Adipose tissue (tissue), 3 donors: ENCODE data around the gene CD14. TPM values are rescaled to one million over a fixed set of nuclear protein-coding genes. Genes with fewer than 3 reads are reported as not detected.
A peak's percentile ranks its signal among the peaks of the same experiment; 100 is the strongest.
"Not testable (repeated sequence)": the region's sequence is repeated elsewhere in the genome, so short reads cannot be mapped to it uniquely, and the experiment has no call there.

Experiments used
- H3K27ac ChIP-seq: one replicate; pipeline ENCODE4 v1.5.1; 2013; ENCODE audit warnings: low read depth, low read length
- WGBS, 3 donors: extraction: QIAGEN DNeasy Blood & Tissue Kit; methylation state at CpG; one replicate each; pipeline ENCODE4 v1.1.7; 2013; 5-methylcytosine and 5-hydroxymethylcytosine counted together
- polyA plus RNA-seq, 3 donors: library from polyadenylated mRNA; stranded (reverse); fragments of 200-250 nt; gene quantifications; one replicate each; pipeline ENCODE4 v1.2.3, GENCODE V29; 2013
- donor health status: healthy with polysubstance abuse.
- donor health status: Bipolar disorder and iron deficiency.
- donor health status: healthy.

The CD14 gene
- polyA plus RNA-seq, 3 donors, result 14.1 to 162 (median 73.4) TPM

DNA sequence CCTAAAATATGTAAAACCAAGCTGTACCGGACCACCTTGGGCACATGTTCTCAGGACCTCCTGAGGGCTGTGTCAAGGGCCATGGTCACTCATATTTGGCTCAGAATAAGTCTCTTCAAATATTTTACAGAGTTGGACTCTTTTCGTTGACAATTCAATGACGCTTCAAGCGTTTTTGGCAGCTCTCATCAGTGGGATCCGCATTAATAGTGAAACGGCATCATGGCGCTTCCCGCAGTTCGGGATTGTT lies 5.8 kb upstream of the CD14 start:
- peak overlapping the region; percentile 41 for H3K27ac ChIP-seq
- 9 to 19% (median 15%) methylated on average over 9 of the region's 9 CpGs for WGBS, 3 donors

DNA sequence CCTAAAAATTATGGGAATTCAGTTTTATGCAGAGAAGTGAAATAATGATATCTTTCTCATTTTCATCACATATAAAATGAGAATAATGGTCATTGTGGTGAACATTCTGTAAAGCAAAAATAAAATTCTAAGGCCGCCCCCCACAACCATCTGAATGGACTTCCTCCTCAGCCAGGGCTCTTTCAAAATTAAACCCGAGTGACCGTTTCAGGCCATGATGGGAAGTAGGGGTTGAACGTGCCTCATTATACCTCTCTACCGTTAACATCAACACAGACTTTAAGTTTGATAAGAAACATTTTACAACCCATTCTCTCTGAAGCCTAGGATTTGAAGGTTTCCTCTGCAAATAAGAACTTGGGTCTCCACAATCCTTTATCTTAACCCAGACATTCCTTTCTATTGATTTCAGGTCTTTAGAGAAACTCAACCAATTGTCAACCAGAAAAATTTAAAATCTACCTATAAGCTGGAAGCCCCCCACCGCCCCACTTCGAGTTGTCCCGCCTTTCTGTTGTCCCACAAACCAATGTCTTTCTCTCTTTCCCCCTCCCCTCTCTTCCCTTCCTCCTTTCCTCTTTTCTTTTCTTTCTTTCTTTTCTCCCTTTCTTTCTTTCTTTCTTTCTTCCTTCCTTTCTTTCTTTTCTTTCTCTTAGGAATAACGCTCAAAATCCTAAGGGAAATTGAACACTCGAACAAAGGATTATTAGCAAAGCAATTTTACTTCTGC lies 4.6 kb upstream of the CD14 start:
- H3K27ac ChIP-seq, result no peak overlapping the region
- 76 to 86% (median 79%) methylated on average over 10 of the region's 10 CpGs for WGBS, 3 donors

DNA sequence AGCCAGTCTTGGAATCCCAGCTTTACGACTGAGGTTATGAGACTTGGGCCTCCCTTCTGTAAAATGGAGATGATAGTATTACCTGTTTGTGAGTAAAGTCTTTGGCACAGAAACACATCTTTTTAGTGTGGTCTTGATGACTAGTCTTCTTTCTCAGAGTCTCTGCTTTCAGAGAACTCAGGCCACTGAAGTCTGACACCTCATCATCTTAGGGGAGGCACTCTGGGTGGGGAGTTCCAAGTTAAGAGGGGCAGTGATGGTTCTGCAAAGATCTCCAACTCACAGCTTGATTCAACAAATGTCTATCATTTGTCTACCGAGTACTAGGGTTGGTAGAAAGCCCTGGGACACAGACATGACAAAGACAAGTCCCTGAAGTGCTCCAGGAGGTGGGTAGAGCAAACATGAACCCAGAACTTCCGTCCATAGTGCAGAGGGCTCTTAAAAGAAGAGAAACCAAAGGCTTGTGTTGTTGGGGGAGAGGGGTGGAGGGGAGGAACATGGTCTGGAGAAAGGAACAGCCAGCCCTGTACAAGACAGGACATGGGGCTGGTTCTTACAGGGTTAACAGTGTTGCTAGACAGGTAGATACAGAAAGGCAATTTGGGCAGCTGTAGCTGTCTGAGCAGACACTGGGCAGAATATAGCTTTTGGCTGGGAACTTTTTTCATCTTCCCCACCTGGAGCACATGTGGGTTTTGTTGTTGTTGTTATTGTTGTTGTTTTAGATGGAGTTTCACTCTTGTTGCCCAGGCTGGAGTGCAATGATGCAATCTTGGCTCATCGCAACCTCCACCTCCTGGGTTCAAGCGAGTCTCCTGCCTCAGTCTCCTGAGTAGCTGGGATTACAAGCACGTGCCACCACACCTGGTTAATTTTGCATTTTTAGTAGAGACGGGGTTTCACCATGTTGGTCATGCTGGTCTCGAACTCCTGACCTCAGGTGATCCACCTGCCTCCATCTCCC lies 2.6 kb upstream of the CD14 start:
- 81 to 91% (median 88%) methylated on average over 8 of the region's 8 CpGs for WGBS, 3 donors
- H3K27ac ChIP-seq, result no peak overlapping the region

DNA sequence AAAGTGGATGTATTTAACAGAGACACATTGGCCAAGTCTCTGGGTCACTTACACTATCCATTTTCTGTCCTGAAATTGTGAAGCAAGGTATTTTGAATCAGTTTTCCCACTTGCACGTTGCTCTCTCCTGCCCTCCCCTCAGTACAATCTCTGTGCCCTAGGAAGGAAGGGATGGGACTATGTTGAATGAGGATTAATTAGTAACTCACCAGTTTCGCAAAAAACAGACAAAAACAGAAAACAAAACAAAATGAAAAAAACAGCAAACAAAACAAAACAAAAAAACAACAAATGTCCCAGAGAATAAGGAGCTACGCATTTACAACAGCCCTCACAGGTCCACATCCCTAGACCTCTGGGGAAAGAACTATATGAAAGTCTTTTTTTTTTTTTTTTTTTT lies 1.1 kb upstream of the CD14 start:
- H3K27ac ChIP-seq, result no peak overlapping the region
- WGBS, 3 donors, result 54 to 71% (median 67%) methylated on average over 3 of the region's 3 CpGs

DNA sequence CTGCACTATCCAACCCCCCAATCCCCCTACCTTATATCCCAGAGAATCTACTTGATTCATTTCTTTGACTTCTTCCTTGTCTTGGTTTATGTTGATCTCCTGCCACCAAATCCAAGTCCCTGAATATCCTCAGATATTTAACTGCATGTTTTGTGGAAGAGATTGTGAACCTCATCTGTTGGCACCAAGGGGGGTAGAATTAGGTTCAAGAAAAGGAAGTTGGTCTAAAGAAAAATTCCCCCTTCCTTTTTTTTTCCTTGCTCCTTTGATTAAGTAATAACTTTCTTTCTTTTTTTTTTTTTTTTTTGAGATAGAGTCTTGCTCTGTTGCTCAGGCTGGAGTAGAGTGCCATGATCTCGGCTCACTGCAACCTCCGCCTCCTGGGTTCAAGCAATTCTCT lies 526 bp upstream of the CD14 start:
- WGBS, 3 donors, result 75 to 96% (median 83%) methylated on average over 2 of the region's 2 CpGs
- no peak overlapping the region for H3K27ac ChIP-seq

DNA sequence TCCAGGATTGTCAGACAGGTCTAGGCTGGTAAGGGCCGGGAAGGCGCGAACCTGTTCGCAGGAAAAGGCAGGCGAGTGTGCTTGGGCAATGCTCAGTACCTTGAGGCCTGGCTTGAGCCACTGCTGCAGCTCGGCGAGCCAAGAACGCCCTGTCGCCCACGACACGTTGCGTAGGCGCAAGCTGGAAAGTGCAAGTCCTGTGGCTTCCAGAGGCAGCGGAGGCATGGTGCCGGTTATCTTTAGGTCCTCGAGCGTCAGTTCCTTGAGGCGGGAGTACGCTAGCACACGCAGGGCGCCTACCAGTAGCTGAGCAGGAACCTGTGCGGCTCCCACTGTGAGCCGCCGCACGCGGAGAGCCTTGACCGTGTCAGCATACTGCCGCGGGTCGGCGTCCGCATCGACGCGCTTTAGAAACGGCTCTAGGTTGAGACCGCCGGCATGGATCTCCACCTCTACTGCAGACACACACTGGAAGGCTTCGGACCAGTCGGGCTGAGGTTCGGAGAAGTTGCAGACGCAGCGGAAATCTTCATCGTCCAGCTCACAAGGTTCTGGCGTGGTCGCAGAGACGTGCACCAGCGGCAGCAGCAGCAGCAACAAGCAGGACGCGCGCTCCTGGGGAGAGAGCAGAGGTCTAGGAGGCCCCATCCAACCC lies 482 bp downstream of the CD14 start:
- WGBS, 3 donors, result 0 to 1% (median 1%) methylated on average over 51 of the region's 51 CpGs

DNA sequence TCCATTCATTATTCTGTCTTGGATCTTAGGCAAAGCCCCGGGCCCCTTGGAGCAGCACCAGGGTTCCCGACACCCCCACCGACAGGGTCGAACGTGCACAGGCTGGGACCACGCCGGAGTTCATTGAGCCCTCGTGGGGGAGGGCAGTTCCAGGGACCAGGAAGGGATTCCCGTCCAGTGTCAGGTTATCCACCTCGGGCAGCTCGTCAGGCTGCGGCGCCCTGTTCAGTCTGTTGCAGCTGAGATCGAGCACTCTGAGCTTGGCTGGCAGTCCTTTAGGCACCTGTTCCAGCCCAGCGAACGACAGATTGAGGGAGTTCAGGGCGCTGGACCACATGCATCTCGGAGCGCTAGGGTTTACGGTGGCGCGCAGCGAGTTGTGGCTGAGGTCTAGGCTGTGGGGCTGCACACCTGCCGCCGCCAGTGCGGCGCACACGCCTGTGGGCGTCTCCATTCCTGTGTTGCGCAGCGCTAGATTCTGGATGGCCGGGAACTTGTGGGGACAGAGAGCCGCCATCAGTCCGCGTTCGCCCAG lies 1.1 kb downstream of the CD14 start:
- H3K27ac ChIP-seq, result no peak overlapping the region
- 7 to 13% (median 12%) methylated on average over 36 of the region's 36 CpGs for WGBS, 3 donors

More for the DNA sequence above, 482 bp downstream of the CD14 start:
- no peak overlapping the region for H3K27ac ChIP-seq

DNA sequence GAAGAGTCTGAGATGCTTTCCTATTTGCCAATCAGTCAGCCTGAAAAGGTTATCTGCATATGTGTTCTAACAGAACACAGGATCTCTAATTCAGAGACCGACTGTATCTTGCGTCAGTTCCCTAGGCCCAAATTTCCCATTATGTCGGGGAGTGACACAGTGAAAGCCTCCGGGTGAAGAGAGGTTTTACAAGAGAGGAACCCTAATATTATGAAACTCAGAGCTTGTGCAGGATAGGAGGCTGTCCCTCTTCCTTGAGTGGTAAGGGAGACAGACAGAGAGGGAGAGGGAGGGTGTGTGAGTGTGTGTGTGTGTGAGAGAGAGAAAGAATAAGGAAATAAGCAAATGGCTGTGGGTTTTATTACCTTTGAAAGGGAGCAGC lies 1.9 kb downstream of the CD14 start:
- WGBS, 3 donors, result 62 to 91% (median 66%) methylated on average over 4 of the region's 4 CpGs
- H3K27ac ChIP-seq, result no peak overlapping the region

DNA sequence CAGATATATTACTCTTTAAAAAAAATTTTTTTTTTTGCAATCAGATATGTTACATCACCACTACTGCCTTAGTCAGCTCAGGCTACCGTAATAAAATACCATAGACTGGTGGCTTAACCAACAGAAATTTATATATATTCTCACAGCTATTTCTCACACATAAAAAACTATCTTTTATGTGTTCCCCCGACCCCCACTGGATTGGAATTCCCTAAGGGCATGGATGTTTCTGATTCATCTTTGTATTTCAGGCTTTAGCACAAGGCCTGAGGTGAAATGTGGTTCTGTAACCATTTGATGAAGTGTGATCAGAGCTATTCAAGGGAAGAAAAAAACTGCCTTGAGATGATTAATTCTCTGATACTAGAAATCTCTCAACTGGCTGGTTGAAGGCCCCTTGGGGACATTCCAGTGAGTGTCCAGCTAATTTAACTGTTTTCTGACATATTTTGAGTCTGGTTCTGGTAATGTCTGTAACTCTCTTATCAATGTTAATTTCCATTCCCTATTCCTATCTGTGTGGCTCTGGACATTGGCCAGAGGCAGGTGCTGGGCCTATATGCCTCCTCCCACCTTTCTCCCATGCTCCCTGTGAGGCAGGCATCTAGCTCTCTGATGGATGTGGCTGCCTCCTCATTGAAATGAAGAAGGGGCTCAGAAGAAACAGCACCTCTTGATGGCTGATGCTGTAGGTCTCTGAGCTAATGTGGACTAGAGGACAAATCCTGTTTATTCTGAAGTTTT lies 2.5 kb downstream of the CD14 start:
- H3K27ac ChIP-seq, result no peak overlapping the region
- 54 to 72% (median 59%) methylated on average over 2 of the region's 2 CpGs for WGBS, 3 donors

DNA sequence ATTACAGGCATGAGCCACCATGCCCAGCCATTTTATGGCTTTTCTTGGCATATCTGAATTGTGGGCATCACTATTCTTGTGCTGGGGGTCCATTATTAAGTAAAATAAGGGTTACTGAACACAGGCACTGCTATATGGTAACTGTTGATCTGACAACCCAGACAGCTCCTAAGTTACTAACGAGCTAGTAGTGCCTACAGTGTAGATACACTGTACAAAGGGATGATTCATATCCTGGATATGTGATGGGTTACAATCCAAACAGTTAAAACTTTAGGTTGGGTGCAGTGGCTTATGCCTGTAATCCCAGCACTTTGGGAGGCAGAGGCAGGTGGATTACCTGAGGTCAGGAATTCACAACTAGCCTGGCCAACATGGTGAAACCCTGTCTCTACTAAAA lies 4.3 kb downstream of the CD14 start:
- no peak overlapping the region for H3K27ac ChIP-seq
- WGBS, 3 donors, result 63 to 86% (median 79%) methylated on average over 1 of the region's 1 CpG

DNA sequence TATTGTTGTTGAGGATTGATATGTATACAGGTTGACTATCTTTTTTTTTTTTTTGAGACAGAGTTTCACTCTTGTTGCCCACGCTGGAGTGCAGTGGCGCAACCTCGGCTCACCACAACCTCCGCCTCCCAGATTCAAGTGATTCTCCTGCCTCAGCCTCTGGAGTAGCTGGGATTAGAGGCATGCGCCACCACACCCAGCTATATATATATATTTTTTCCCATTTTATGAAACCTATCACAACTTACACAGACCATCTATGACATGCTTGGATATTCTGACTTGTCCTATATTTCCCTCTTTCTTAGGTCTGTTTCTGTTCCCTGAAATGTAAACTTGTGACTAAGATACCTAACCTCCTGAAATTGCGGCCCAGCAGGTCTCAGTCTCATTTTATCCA lies 5.0 kb downstream of the CD14 start:
- no peak overlapping the region for H3K27ac ChIP-seq
- 82 to 96% (median 89%) methylated on average over 6 of the region's 6 CpGs for WGBS, 3 donors

DNA sequence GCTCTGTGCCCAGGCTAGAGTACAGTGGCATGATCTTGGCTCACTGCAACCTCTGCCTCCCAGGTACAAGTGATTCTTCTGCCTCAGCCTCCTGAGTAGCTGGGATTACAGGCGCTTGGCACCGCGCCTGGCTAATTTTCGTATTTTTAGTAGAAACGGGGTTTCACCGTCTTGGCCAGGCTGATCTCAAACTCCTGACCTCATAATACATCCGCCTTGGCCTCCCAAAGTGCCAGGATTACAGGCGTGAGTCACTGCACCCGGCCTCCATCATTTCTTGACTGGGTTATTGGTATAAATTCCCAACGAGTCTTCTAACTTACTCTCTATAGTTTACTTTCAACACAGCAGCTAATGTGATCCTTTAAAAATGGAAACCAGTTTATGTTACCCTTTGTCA lies 8.1 kb downstream of the CD14 start:
- not testable (repeated sequence) for H3K27ac ChIP-seq
- WGBS, 3 donors, result 89 to 91% (median 89%) methylated on average over 10 of the region's 10 CpGs

DNA sequence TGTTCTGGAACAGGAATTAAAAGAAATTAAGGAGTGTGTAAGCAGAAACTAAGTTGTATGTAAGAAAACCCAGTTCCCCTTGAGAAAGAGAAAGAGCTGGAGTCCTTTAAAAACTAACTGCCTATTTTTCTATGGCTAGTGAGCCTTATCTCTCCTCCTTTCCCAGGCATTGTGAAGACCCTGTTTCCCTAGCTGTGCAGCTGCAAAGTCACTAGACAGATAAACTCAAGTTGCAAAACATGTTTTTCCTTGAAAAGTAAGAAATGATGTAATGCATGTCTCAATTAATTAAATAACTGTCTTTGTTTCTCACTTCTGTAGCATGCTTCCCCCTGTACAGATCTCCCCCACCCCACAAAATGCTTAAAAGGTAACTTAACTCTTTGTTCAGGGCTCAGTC lies 9.9 kb downstream of the CD14 start:
- H3K27ac ChIP-seq, result not testable (repeated sequence)

DNA sequence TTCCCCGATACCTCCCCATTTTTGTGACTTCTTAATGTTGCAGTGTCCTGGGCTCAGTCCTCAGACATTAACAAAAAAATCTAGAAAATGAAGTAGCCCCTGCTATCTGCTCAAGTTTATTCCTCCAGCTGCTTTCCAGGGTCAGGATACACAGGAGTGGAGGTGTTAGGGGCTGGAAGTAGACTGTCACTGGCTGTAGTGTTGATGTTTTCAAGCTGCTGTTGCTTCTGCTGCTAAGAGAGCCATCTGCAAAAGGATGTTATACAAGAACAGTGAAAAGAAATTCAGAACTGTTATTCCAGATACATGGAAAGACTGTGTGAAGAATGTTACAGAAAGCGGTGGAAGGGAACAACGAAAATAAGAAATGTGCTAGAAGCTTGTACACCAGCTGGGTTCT lies 10.7 kb downstream of the CD14 start:
- 74 to 89% (median 79%) methylated on average over 3 of the region's 3 CpGs for WGBS, 3 donors

DNA sequence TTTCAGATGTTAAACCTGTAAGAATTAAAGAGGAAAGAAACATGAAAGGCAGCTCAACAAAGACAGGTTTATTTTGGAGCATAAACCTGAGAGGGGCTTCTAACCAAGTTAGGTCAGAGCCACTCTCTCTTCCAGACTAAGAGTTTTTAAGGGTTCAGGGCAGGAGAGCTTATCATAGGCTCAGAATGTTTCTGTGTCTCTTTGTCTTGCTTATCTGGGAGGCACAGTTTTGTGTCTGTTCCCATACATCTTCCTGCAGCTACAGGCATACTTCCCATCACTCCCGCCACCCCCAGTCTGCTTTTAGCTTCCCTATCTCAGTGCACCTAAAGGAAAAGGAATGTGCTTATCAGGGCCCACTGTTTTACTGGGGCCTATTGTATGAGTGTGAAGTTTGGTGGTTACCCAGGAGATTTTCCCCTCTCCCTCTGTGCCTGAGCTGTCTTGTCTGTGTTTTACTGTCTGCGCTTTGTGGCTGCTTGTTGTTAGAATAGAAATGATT lies 21.9 kb downstream of the CD14 start:
- H3K27ac ChIP-seq, result peak overlapping the region; percentile 55
- WGBS, 3 donors, result 44 to 87% (median 69%) methylated on average over 2 of the region's 2 CpGs

More for the DNA sequence above, 10.7 kb downstream of the CD14 start:
- H3K27ac ChIP-seq, result no peak overlapping the region

DNA sequence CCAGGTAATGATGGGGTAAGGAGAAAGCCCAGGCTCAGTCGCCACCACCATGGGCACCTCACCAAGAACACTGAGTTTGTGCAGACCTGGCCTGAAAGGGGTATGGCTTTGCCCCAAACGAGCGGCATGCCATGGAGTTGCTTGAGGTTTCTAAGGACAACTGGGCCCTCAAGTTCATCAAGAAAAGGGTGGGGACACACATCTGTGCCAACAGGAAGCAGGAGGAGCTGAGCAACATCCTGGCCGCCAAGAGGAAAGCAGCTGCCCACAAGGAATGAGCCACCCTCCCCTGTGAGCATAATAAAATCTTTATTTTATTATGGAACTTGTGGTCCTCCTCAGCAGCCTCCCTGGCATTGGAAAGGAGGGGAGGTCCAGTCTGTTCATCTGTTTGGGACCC lies 23.8 kb downstream of the CD14 start:
- 40 to 74% (median 42%) methylated on average over 4 of the region's 4 CpGs for WGBS, 3 donors
- H3K27ac ChIP-seq, result peak overlapping the region; percentile 2

DNA sequence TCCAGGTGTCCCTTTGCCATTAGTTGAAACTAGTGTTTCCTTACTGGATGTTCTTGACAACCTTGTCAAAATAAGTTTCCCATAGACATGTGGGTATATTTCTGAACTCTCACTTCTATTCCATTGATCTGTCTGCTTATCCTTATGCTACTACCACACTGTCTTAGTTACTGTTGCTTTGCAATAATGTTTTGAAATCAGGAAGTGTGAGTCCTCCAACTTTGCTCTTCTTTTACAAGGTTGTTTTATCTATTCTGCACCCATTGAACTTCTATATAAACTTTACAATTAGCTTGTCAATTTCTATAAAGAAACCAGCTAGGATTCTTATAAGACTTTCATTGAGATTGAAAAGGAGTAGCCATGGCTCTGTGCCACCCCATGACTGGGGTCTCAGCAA lies 24.3 kb downstream of the CD14 start:
- H3K27ac ChIP-seq, result no peak overlapping the region

DNA sequence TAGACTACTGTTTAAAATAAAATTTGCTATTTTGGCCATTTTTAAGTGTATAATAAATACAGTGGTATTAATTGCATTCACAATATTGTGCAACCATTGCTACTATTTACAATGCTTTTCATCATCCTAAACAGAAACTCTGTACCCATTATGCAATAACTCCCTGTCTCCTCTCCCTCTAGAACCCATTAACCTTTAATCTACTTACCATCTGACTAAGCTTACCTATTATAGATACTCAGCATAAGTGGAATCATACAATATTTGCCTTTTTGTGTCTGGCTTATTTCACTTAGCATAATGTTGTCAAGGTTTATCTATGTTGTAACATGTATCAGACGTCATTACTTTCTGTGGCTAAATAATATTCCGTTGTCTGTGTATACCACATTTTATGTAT lies 25.9 kb downstream of the CD14 start:
- 56 to 96% (median 67%) methylated on average over 2 of the region's 2 CpGs for WGBS, 3 donors

More for the DNA sequence above, 25.9 kb downstream of the CD14 start:
- no peak overlapping the region for H3K27ac ChIP-seq
